IPS-11a (cell line): ENCODE data around the gene IL1RAPL1.

Experiments
- H3K4me3 ChIP-seq: one replicate; pipeline ENCODE4 v1.5.1; 2013; ENCODE audit warnings: low read depth, low read length, control low read depth

Gene IL1RAPL1

GRCh38 chrX:28960063-28960462, 372.8 kb downstream of the IL1RAPL1 start:
- H3K4me3 ChIP-seq: no peak overlapping the region

GRCh38 chrX:28966331-28966730, 379.1 kb downstream of the IL1RAPL1 start:
- H3K4me3 ChIP-seq: no peak overlapping the region

GRCh38 chrX:28969126-28969525, 381.9 kb downstream of the IL1RAPL1 start:
- H3K4me3 ChIP-seq: no peak overlapping the region

- H3K4me3 ChIP-seq: no peak overlapping the region
These were observed 392.6 kb downstream of the IL1RAPL1 start for GRCh38 chrX:28979877-28980276.

- no peak overlapping the region for H3K4me3 ChIP-seq
These were observed 394.7 kb downstream of the IL1RAPL1 start for GRCh38 chrX:28981952-28982351.

- no peak overlapping the region for H3K4me3 ChIP-seq
These were observed 401.0 kb downstream of the IL1RAPL1 start for GRCh38 chrX:28988246-28988645.

GRCh38 chrX:28997706-28998463, 410.6 kb downstream of the IL1RAPL1 start:
- H3K4me3 ChIP-seq: no peak overlapping the region

- no peak overlapping the region for H3K4me3 ChIP-seq
These were observed 411.4 kb downstream of the IL1RAPL1 start for GRCh38 chrX:28998609-28999135.

GRCh38 chrX:29012867-29013266, 425.6 kb downstream of the IL1RAPL1 start:
- H3K4me3 ChIP-seq: no peak overlapping the region

- no peak overlapping the region for H3K4me3 ChIP-seq
These were observed 436.0 kb downstream of the IL1RAPL1 start for GRCh38 chrX:29023207-29023606.

- H3K4me3 ChIP-seq: no peak overlapping the region
These were observed 437.6 kb downstream of the IL1RAPL1 start for GRCh38 chrX:29024871-29025270.

GRCh38 chrX:29039501-29039900, 452.3 kb downstream of the IL1RAPL1 start:
- H3K4me3 ChIP-seq: no peak overlapping the region

GRCh38 chrX:29040160-29040559, 452.9 kb downstream of the IL1RAPL1 start:
- no peak overlapping the region for H3K4me3 ChIP-seq

- no peak overlapping the region for H3K4me3 ChIP-seq
These were observed 455.1 kb downstream of the IL1RAPL1 start for GRCh38 chrX:29042341-29042740.

GRCh38 chrX:29043746-29044145, 456.5 kb downstream of the IL1RAPL1 start:
- no peak overlapping the region for H3K4me3 ChIP-seq

- H3K4me3 ChIP-seq: no peak overlapping the region
These were observed 457.4 kb downstream of the IL1RAPL1 start for GRCh38 chrX:29044423-29045184.

GRCh38 chrX:29065477-29065876, 478.2 kb downstream of the IL1RAPL1 start:
- no peak overlapping the region for H3K4me3 ChIP-seq

GRCh38 chrX:29066516-29066915, 479.3 kb downstream of the IL1RAPL1 start:
- no peak overlapping the region for H3K4me3 ChIP-seq

- no peak overlapping the region for H3K4me3 ChIP-seq
These were observed 480.1 kb downstream of the IL1RAPL1 start for GRCh38 chrX:29067351-29067750.

- no peak overlapping the region for H3K4me3 ChIP-seq
These were observed 484.5 kb downstream of the IL1RAPL1 start for GRCh38 chrX:29071525-29072320.

GRCh38 chrX:29082558-29082957, 495.3 kb downstream of the IL1RAPL1 start:
- H3K4me3 ChIP-seq: no peak overlapping the region
